ENCODE measurements around the gene GATAD2B. TPM values are rescaled to one million over a fixed set of nuclear protein-coding genes. Genes with fewer than 3 reads are reported as not detected.
A peak's percentile ranks its signal among the peaks of the same experiment; 100 is the strongest.

Gene GATAD2B
- total and polyA plus RNA-seq, 4 donors = 6.4 to 67.8 (median 30.0) TPM

DNA sequence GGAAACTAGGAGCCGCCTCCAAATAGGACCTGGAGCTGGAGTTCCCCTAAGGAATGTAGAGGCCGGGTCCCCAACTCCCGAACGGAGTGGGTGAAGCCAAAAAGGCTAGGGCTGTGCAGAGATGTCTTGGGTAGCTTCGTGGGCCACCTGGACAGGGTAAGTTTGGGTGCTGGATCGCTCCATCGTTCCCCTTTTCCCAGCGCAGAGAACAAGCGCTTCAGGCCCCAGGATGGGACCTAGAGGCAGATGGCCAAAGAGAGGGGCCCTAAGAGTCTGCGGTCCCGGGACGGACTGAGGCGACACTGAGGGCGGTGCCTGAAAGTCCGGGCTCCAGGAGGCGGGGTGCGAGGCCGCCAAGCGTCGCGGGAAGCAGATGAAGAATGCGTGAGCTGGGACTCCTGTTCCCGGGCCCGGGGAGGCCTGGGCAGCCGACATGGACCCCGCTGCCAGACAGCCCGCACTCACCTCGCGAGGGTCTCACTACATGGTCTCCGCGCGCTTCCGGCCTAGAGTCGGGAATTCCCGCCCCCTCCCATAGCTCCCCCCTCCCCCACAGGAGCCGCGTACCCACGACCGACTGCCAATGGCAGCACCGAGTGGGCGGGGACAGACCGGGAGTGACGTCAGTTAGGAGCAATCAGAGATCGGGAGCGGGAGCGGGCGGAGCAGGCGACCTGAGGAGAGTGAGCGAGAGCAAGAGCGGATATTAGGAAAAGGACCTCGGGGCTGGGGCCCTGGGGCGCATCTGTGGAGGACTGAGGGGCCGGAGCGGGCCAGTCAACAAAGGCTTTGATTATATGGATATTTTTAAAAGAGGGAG is 40.5 kb upstream of the GATAD2B start, which contains the start of gene SLC39A1:
SLC39A1 (minus strand) TSS at position 508 of the 820 bp plus-strand sequence. CDS start 822 bp downstream, outside the sequence.
- Histone ChIP-seq H3K27ac (ENCODE audit: low read depth in 1 of 2, low read length in 2 of 2) (peak within 1 kb of the TSS; percentile 85 to 95), H3K4me3 (ENCODE audit: low read length in 2 of 2) (peak within 1 kb of the TSS; percentile 63 to 73), H3K36me3 (ENCODE audit: control insufficient read depth in 1 of 2, insufficient read depth in 2 of 2, low read length in 1 of 2) (peaks cover 0 to 3% of the 10 kb centered on the region in 2 donors), H3K9me3 (ENCODE audit: control insufficient read depth, low read length) (no peaks in the 10 kb centered on the region), H3K4me1 (ENCODE audit: control insufficient read depth in 1 of 2, insufficient read depth in 2 of 2, low read length in 2 of 2) (peaks cover 0 to 2% of the 10 kb centered on the region in 2 donors), H3K27me3 (ENCODE audit: control insufficient read depth in 1 of 2, insufficient read depth in 2 of 2, low read length in 1 of 2) (no peaks in the 10 kb centered on the region)
- DNase-seq (peak; percentile 99), ATAC-seq (ENCODE audit: low FRiP score) (peak; percentile 93)
- 0 to 1% methylated on average over 54 of the region's 54 CpGs for WGBS, 2 donors
- intact Hi-C loops (cut with DNase I) = no loop called here

DNA sequence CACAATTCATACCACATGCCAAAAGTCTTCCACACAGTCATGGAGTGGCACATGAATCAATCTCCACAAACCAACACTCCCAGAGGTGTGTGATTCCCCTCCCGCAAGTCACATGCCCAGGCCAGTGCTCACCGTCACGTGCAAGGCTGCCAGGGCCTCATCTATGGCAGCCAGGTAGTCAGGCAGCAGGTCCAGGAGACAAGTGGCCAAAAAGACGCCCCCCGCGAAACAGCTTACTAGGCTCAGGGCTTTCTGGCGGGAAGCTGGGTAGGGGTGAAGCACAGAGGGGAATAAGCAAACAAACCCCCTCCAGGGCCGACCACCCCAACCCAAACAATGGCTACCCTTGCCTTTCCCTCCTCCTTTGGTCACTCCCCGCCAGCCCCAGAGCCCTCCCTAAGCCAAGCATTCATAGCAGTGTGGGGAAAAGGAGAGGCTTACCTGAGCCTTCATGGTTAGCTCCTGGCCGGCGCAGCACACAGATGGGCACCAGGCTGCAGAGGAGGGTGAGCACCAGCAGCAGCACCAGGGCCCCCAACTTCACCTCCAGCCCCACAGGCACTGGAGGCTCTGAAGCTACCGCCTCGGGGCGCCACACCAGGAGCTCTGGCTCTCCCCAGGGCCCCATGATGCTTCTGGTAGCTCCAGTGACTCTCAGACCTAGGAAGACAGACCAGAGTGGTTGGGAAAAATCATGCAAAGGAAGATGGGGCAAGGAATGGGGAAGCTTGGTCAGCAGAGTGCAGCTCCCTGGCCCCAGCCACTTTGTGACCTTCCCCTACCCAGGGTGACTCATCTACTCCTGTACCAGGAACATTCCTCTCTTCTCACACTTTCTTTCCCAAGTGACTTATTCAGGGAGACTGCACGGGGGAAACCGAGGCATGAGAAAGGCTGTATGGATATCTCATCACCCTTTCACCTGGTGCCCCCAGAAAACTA is 39.6 kb upstream of the GATAD2B start:
- H3K9me3 ChIP-seq (ENCODE audit: control insufficient read depth, low read length) = no peaks in the 10 kb centered on the region
- H3K27me3 ChIP-seq (ENCODE audit: control insufficient read depth in 1 of 2, insufficient read depth in 2 of 2, low read length in 1 of 2) = no peaks in the 10 kb centered on the region
- ATAC-seq (ENCODE audit: low FRiP score) (no peak), DNase-seq (peak in 1 of 2 donors; percentile 77)
- H3K4me1 ChIP-seq (ENCODE audit: control insufficient read depth in 1 of 2, insufficient read depth in 2 of 2, low read length in 2 of 2) = peaks cover 0 to 2% of the 10 kb centered on the region in 2 donors
- H3K27ac ChIP-seq (ENCODE audit: low read depth in 1 of 2, low read length in 2 of 2) = peak overlapping the region; percentile 85 to 95
- peaks cover 0 to 3% of the 10 kb centered on the region in 2 donors for H3K36me3 ChIP-seq (ENCODE audit: control insufficient read depth in 1 of 2, insufficient read depth in 2 of 2, low read length in 1 of 2)
- peak overlapping the region; percentile 63 to 67 for H3K4me3 ChIP-seq (ENCODE audit: low read length in 2 of 2)
- intact Hi-C loops (cut with DNase I) = no loop called here
- 26 to 32% methylated on average over 15 to 16 of the region's 16 CpGs for WGBS, 2 donors

DNA sequence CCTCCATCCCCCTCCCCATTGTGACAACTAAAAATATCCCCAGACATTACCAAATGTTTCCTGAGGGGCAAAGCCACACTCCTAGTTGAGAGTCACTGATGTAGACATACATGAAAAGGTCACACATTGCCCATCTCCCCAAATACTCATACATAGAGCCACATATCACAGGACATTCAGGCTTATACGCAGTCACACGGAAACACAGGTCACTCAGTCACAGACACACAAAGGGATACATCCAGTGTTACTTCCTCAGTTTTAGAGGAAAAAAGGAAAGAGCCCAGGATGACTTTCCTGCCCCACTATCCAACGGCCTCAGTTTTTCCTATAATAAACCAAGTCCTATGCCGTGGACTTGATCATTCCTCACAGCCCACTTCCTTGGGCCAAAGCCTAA is 38.6 kb upstream of the GATAD2B start:
- Histone ChIP-seq H3K4me3 (ENCODE audit: low read length in 2 of 2) (no peak overlapping the region), H3K27ac (ENCODE audit: low read depth in 1 of 2, low read length in 2 of 2) (peak overlapping the region in 1 of 2 donors; percentile 95), H3K9me3 (ENCODE audit: control insufficient read depth, low read length) (no peaks in the 10 kb centered on the region), H3K27me3 (ENCODE audit: control insufficient read depth in 1 of 2, insufficient read depth in 2 of 2, low read length in 1 of 2) (no peaks in the 10 kb centered on the region), H3K4me1 (ENCODE audit: control insufficient read depth in 1 of 2, insufficient read depth in 2 of 2, low read length in 2 of 2) (peaks cover 0 to 2% of the 10 kb centered on the region in 2 donors), H3K36me3 (ENCODE audit: control insufficient read depth in 1 of 2, insufficient read depth in 2 of 2, low read length in 1 of 2) (peaks cover 0 to 3% of the 10 kb centered on the region in 2 donors)
- ATAC-seq (ENCODE audit: low FRiP score) = no peak
- intact Hi-C loops (cut with DNase I) = no loop called here
- 67% methylated on average over 4 of the region's 4 CpGs for WGBS, 2 donors
- no peak for DNase-seq

DNA sequence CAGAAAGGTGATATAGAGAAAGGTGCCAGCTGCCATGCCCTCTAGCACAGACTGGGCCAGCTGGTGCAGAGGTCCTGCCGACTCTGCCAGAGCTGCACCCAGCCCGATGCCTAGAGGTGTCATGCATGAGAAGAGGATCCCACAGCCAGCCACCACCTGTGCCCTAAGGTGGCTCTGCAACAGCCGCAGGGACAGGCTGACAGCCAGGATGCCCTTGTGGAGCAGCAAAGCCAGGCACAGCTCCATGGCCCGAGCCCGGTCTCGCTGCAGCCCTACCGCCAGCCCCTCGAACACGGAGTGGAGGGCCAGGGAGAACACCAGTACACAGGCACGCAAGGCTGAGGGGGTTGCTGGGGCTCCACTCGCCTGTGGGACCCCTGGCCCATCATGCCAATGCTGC is 37.4 kb upstream of the GATAD2B start:
- Histone ChIP-seq H3K36me3 (ENCODE audit: control insufficient read depth in 1 of 2, insufficient read depth in 2 of 2, low read length in 1 of 2) (peaks cover 0 to 3% of the 10 kb centered on the region in 2 donors), H3K9me3 (ENCODE audit: control insufficient read depth, low read length) (no peaks in the 10 kb centered on the region), H3K4me1 (ENCODE audit: control insufficient read depth in 1 of 2, insufficient read depth in 2 of 2, low read length in 2 of 2) (peaks cover 0 to 2% of the 10 kb centered on the region in 2 donors), H3K4me3 (ENCODE audit: low read length in 2 of 2) (no peak overlapping the region), H3K27ac (ENCODE audit: low read depth in 1 of 2, low read length in 2 of 2) (no peak overlapping the region), H3K27me3 (ENCODE audit: control insufficient read depth in 1 of 2, insufficient read depth in 2 of 2, low read length in 1 of 2) (no peaks in the 10 kb centered on the region)
- 90 to 93% methylated on average over 11 of the region's 11 CpGs for WGBS, 2 donors
- intact Hi-C loops (cut with DNase I) = no loop called here
- DNase-seq (no peak), ATAC-seq (ENCODE audit: low FRiP score) (no peak)

DNA sequence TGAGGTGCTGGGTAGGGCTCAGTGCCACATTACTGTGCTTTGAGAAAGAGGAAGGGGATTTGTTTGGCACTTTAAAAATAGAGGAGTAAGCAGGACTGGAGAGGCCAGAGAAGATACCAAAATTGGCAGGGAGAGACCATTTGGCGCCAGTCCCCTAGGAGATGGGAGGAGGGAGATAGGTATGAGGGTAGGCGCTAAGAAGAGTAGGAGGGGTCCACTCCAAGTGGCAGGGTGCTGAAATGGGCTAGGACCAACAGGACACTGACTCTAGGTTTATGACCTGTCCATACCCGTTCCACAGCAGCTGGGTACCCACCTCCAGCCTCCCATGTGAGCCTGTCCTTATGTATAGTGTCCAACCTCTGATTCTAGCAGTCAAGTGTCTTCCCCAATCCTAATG is 36.7 kb upstream of the GATAD2B start:
- Histone ChIP-seq H3K36me3 (ENCODE audit: control insufficient read depth in 1 of 2, insufficient read depth in 2 of 2, low read length in 1 of 2) (peaks cover 0 to 3% of the 10 kb centered on the region in 2 donors), H3K4me3 (ENCODE audit: low read length in 2 of 2) (no peak overlapping the region), H3K9me3 (ENCODE audit: control insufficient read depth, low read length) (no peaks in the 10 kb centered on the region), H3K4me1 (ENCODE audit: control insufficient read depth in 1 of 2, insufficient read depth in 2 of 2, low read length in 2 of 2) (peaks cover 0 to 2% of the 10 kb centered on the region in 2 donors), H3K27me3 (ENCODE audit: control insufficient read depth in 1 of 2, insufficient read depth in 2 of 2, low read length in 1 of 2) (no peaks in the 10 kb centered on the region), H3K27ac (ENCODE audit: low read depth in 1 of 2, low read length in 2 of 2) (no peak overlapping the region)
- intact Hi-C loops (cut with DNase I) = no loop called here
- ATAC-seq (ENCODE audit: low FRiP score) (no peak), DNase-seq (no peak)
- 43 to 53% methylated on average over 3 of the region's 3 CpGs for WGBS, 2 donors

DNA sequence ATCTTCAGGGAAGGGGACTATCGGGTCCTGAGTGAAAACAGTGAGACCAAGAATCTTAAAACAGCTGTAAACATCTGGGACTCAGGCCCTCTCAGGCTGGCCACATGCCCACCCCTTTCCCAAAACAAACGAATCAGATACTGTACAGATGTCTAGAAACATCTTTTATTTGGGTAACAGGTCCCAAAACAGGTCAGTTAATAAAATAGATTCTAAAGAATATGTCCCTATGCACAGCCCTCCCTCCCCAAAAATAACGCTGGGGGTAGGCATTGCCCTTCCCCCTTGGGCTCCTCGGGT is 36.1 kb upstream of the GATAD2B start:
- Histone ChIP-seq H3K27ac (ENCODE audit: low read depth in 1 of 2, low read length in 2 of 2) (peak overlapping the region in 1 of 2 donors; percentile 34), H3K4me3 (ENCODE audit: low read length in 2 of 2) (no peak overlapping the region), H3K9me3 (ENCODE audit: control insufficient read depth, low read length) (no peaks in the 10 kb centered on the region), H3K36me3 (ENCODE audit: control insufficient read depth in 1 of 2, insufficient read depth in 2 of 2, low read length in 1 of 2) (peaks cover 0 to 3% of the 10 kb centered on the region in 2 donors), H3K27me3 (ENCODE audit: control insufficient read depth in 1 of 2, insufficient read depth in 2 of 2, low read length in 1 of 2) (no peaks in the 10 kb centered on the region), H3K4me1 (ENCODE audit: control insufficient read depth in 1 of 2, insufficient read depth in 2 of 2, low read length in 2 of 2) (peaks cover 0 to 2% of the 10 kb centered on the region in 2 donors)
- intact Hi-C loops (cut with DNase I) = no loop called here
- DNase-seq (no peak), ATAC-seq (ENCODE audit: low FRiP score) (no peak)
- WGBS, 2 donors = 7 to 8% methylated on average over 4 of the region's 4 CpGs

DNA sequence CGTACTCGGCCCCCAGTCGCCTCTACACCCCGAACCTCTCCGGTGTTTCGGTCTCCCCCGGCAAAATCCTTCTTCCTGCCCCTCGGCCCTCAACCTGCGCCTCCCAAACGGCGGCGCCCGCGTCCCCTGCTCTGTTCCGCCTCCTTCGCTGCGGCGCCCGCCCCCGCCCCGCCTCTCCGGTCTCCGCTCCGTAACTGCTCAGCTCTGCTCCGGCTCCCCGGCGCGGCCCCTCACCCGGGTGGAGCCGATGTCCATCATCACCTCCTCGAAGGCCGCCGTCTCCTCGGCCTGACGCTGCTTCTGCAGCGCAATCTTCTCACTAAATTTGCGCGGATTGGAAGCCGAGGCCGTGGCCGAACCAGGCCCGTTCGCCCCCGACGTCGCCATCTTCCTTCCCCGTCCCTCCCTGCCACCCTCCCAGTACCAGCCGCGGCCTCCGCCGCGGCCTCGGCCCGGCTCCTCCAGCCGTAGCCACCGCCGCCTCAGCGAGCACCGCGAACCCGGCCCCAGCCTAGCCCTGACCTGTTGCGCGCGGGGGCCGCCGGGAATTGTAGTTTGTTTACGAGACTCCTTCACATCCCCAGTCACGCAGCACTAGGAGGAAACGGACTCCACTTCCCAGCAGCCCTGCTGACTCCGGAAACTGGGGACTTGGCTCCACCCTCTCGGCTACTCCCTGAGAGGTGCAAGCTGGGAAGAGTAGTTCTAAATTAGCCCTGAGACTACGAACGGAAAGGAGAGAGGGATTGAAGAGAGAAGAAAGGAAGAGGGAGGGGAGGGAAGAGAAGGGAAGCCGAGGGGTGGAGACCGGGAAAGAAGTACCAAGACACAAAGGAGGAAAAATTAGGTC is 35.6 kb upstream of the GATAD2B start, which contains the start of gene CRTC2:
CRTC2 (minus strand) TSS at position 502 of the 850 bp plus-strand sequence; CDS start at position 387, 115 bp downstream.
- H3K9me3 ChIP-seq (ENCODE audit: control insufficient read depth, low read length) = no peaks in the 10 kb centered on the region
- intact Hi-C loops (cut with DNase I) = no loop called here
- H3K36me3 ChIP-seq (ENCODE audit: control insufficient read depth in 1 of 2, insufficient read depth in 2 of 2, low read length in 1 of 2) = peaks cover 0 to 3% of the 10 kb centered on the region in 2 donors
- H3K27ac ChIP-seq (ENCODE audit: low read depth in 1 of 2, low read length in 2 of 2) = peak within 1 kb of the TSS in 1 of 2 donors; percentile 55
- peak; percentile 99 to 100 for DNase-seq
- H3K4me3 ChIP-seq (ENCODE audit: low read length in 2 of 2) = peak within 1 kb of the TSS; percentile 68 to 89
- WGBS, 2 donors = 0% methylated on average over 71 to 75 of the region's 75 CpGs
- ATAC-seq (ENCODE audit: low FRiP score) = peak; percentile 96
- peaks cover 0 to 2% of the 10 kb centered on the region in 2 donors for H3K4me1 ChIP-seq (ENCODE audit: control insufficient read depth in 1 of 2, insufficient read depth in 2 of 2, low read length in 2 of 2)
- no peaks in the 10 kb centered on the region for H3K27me3 ChIP-seq (ENCODE audit: control insufficient read depth in 1 of 2, insufficient read depth in 2 of 2, low read length in 1 of 2)

DNA sequence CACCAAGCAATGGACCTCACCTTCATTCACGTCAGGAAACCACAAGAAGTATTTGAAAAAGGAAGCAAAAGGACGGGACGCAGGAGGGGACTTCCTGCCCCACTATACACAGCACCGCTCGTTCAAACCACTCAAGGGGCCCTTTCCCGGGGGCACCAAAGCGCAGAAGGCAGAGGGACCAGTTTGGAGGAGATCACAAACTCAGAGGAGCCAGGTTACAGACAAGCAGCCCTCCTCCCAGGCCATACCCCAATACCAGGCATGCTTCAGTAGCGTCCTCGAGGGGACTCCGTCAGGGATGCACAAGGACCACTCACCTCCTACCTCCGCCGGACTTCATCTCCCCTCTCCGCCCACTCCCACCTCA is 35.0 kb upstream of the GATAD2B start:
- no peaks in the 10 kb centered on the region for H3K9me3 ChIP-seq (ENCODE audit: control insufficient read depth, low read length)
- no peaks in the 10 kb centered on the region for H3K27me3 ChIP-seq (ENCODE audit: control insufficient read depth in 1 of 2, insufficient read depth in 2 of 2, low read length in 1 of 2)
- intact Hi-C loops (cut with DNase I) = no loop called here
- peak overlapping the region; percentile 68 to 89 for H3K4me3 ChIP-seq (ENCODE audit: low read length in 2 of 2)
- H3K36me3 ChIP-seq (ENCODE audit: control insufficient read depth in 1 of 2, insufficient read depth in 2 of 2, low read length in 1 of 2) = peaks cover 0 to 3% of the 10 kb centered on the region in 2 donors
- DNase-seq (no peak), ATAC-seq (ENCODE audit: low FRiP score) (peak; percentile 4)
- peaks cover 0 to 2% of the 10 kb centered on the region in 2 donors for H3K4me1 ChIP-seq (ENCODE audit: control insufficient read depth in 1 of 2, insufficient read depth in 2 of 2, low read length in 2 of 2)
- H3K27ac ChIP-seq (ENCODE audit: low read depth in 1 of 2, low read length in 2 of 2) = no peak overlapping the region
- WGBS, 2 donors = 0% methylated on average over 13 of the region's 13 CpGs

All from aorta (tissue), 5 donors.